ENCODE data around the gene ZCCHC4. TPM values are rescaled to one million over a fixed set of nuclear protein-coding genes. Genes with fewer than 3 reads are reported as not detected.

The ZCCHC4 gene
- total RNA-seq, 1 experiment from 2014 or later, result 18.0 TPM

DNA sequence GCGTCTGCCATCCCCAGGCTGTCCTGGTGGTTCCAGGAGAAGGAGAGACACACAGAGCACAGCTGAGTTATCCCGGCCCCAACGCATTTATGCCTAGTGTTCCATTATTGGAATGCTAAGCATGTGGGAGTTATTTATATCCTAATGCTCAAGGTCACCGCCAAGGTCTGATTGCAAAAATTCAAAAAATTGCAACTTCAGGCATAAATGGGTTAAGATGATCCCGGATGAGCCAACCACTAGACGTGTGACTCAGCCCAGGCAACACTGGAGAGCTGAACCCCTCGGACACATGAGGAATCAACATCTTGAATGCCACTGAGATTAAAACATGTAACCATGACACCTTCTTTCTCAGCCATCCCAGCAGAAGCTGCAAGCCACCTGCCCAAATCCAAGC, 3.8 kb upstream of the ZCCHC4 start:
- POLR2A ChIA-PET (ENCODE audit: low non-redundant PET), result no interaction called here
- CTCF ChIA-PET, result no interaction called here

DNA sequence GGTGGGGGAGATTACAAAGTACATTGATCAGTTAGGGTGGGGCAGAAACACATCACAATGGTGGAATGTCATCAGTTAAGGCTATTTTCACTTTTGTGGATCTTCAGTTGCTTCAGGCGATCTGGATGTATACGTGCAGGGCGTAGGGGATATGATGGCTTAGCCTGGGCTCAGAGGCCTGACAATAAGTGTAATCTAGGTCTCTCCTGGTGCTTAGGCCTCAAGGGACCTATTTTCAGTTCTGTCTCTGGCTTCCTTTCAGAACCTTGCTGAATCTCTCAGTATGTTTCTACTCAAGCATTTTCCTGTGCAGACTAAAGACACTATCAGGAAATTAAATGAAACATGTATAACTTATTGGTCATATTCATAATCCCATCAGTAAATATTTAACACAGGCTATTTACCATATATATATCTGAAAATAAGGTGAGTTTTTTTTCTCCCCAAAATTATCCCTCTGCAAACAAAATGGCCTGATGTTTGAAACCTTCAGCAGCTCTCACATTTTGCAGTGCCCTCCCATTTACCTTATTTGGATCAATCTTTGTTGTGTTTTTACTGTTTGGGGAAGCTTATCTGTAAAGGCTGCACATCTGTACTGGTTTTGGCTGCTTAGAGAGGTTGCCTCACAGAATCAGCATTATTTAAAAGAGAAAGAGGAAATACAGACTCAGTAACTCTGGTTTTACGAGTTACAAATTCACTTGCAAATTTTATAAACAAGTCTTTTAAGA, 2.3 kb upstream of the ZCCHC4 start:
- no TSS peak for BruUV-seq (replicated peaks)
- POLR2A ChIA-PET (ENCODE audit: low non-redundant PET), result no interaction called here
- Histone ChIP-seq H3K27me3 (replicated peaks; ENCODE audit: insufficient read depth, low read depth, low read length, poor library complexity) (no peaks in the 10 kb centered on the region), H3K36me3 (ENCODE audit: insufficient read depth, low read length, poor library complexity, severe bottlenecking) (peaks cover 4% of the 10 kb centered on the region), H3K4me1 (ENCODE audit: insufficient read depth, low read length, poor library complexity, severe bottlenecking) (peaks cover 6% of the 10 kb centered on the region), H3K9me3 (ENCODE audit: low read depth, low read length, poor library complexity, severe bottlenecking) (no peaks in the 10 kb centered on the region), H3K27ac (ENCODE audit: low read depth, low read length, poor library complexity, severe bottlenecking) (no peak overlapping the region), H3K4me3 (ENCODE audit: low read depth, low read length, poor library complexity, severe bottlenecking) (no peak overlapping the region)
- intact Hi-C loops (cut with micrococcal nuclease; ENCODE audit: unreplicated experiment), result loop anchor here (5.0 kb wide), 1 partner anchor 78 kb away; the partner anchor contains the start of gene PI4K2B
- no peak for TF ChIP-seq EZH2 (IDR thresholded peaks at IDR 0.05; ENCODE audit: borderline replicate concordance, low read depth, low read length, poor library complexity, severe bottlenecking)
- no peak for TF ChIP-seq CTCF (conservative IDR thresholded peaks at IDR 0.05; ENCODE audit: low read depth, low read length)
- CTCF ChIA-PET, result no interaction called here
- no peak for DNase-seq (ENCODE audit: low spot score)

More for the DNA sequence above, 3.8 kb upstream of the ZCCHC4 start:
- BruUV-seq (replicated peaks), result no TSS peak
- no peak overlapping the region for H3K4me3 ChIP-seq (ENCODE audit: low read depth, low read length, poor library complexity, severe bottlenecking)
- no peaks in the 10 kb centered on the region for H3K9me3 ChIP-seq (ENCODE audit: low read depth, low read length, poor library complexity, severe bottlenecking)
- DNase-seq (ENCODE audit: low spot score), result no peak
- H3K4me1 ChIP-seq (ENCODE audit: insufficient read depth, low read length, poor library complexity, severe bottlenecking), result peaks cover 3% of the 10 kb centered on the region
- H3K36me3 ChIP-seq (ENCODE audit: insufficient read depth, low read length, poor library complexity, severe bottlenecking), result no peaks in the 10 kb centered on the region
- no peak for TF ChIP-seq EZH2 (IDR thresholded peaks at IDR 0.05; ENCODE audit: borderline replicate concordance, low read depth, low read length, poor library complexity, severe bottlenecking)
- TF ChIP-seq CTCF (conservative IDR thresholded peaks at IDR 0.05; ENCODE audit: low read depth, low read length), result no peak
- no peak overlapping the region for H3K27ac ChIP-seq (ENCODE audit: low read depth, low read length, poor library complexity, severe bottlenecking)
- no peaks in the 10 kb centered on the region for H3K27me3 ChIP-seq (replicated peaks; ENCODE audit: insufficient read depth, low read depth, low read length, poor library complexity)
- intact Hi-C loops (cut with micrococcal nuclease; ENCODE audit: unreplicated experiment), result no loop called here

GRCh38 chr4:25310803-25311166, 1.8 kb upstream of the ZCCHC4 start:
- Histone ChIP-seq H3K27me3 (replicated peaks; ENCODE audit: insufficient read depth, low read depth, low read length, poor library complexity) (no peaks in the 10 kb centered on the region), H3K4me3 (ENCODE audit: low read depth, low read length, poor library complexity, severe bottlenecking) (no peak overlapping the region), H3K9me3 (ENCODE audit: low read depth, low read length, poor library complexity, severe bottlenecking) (no peaks in the 10 kb centered on the region), H3K36me3 (ENCODE audit: insufficient read depth, low read length, poor library complexity, severe bottlenecking) (peaks cover 4% of the 10 kb centered on the region), H3K4me1 (ENCODE audit: insufficient read depth, low read length, poor library complexity, severe bottlenecking) (peaks cover 6% of the 10 kb centered on the region), H3K27ac (ENCODE audit: low read depth, low read length, poor library complexity, severe bottlenecking) (no peak overlapping the region)
- CTCF ChIA-PET, result no interaction called here
- POLR2A ChIA-PET (ENCODE audit: low non-redundant PET), result no interaction called here
- BruUV-seq (replicated peaks), result no TSS peak
- intact Hi-C loops (cut with micrococcal nuclease; ENCODE audit: unreplicated experiment), result loop anchor here (5.0 kb wide), 1 partner anchor 78 kb away; the partner anchor contains the start of gene PI4K2B
- TF ChIP-seq EZH2 (IDR thresholded peaks at IDR 0.05; ENCODE audit: borderline replicate concordance, low read depth, low read length, poor library complexity, severe bottlenecking) (no peak), CTCF (conservative IDR thresholded peaks at IDR 0.05; ENCODE audit: low read depth, low read length) (no peak)
- DNase-seq (ENCODE audit: low spot score), result no peak

All from A673 (cell line).